AG04450 (cell line): ENCODE measurements around the gene ZDHHC4. TPM values are rescaled to one million over a fixed set of nuclear protein-coding genes. Genes with fewer than 3 reads are reported as not detected.

Source experiments
- CTCF ChIA-PET: fragments of 300-600, 350-600 bp; formaldehyde crosslinking; extraction: SDS; loops from one replicate; lab custom pipeline; 2022; ENCODE audit warnings: antibody characterized with exemption, inconsistent platforms; lab: Charles Lee
- POLR2A ChIA-PET: fragments of 350-600 bp; formaldehyde crosslinking; extraction: SDS; loops from one replicate; lab custom pipeline; 2021; ENCODE audit warnings: antibody characterized with exemption, inconsistent platforms; lab: Yijun Ruan, JAX
- DNase-seq: peaks from one replicate; pipeline ENCODE4 v3.0.0-alpha.2; 2011; ENCODE audit warnings: low read depth, low spot score
- H3K27ac ChIP-seq: one replicate; pipeline ENCODE4 v1.5.1; 2012; ENCODE audit warnings: low read depth, low read length, control low read depth
- H3K27me3 ChIP-seq: one replicate; pipeline ENCODE4 v1.6.0; 2012; ENCODE audit warnings: low read length; ENCODE audit not compliant: control insufficient read depth, insufficient read depth
- H3K4me3 ChIP-seq: 2 replicates; pipeline ENCODE4 v1.5.1; 2011; ENCODE audit warnings: mild to moderate bottlenecking, low read depth, low read length, control low read depth
- H3K9me3 ChIP-seq: 2 replicates; pipeline ENCODE4 v1.5.1; 2012; ENCODE audit warnings: low read length; ENCODE audit not compliant: control insufficient read depth, insufficient read depth
- polyA plus RNA-seq: library from polyadenylated mRNA; depleted of rRNA; stranded (reverse); fragments of >200 nt; gene quantifications from 2 replicates; pipeline ENCODE4 v1.2.3, GENCODE V29; 2011
- TF ChIP-seq, protein P1 (sequence below): IDR thresholded peaks from 2 replicates; pipeline ENCODE4 v1.5.1; 2011; ENCODE audit warnings: low read depth, low read length, control low read depth, inconsistent platforms

Gene ZDHHC4
- polyA plus RNA-seq, 1 experiment: 99.4 TPM

DNA sequence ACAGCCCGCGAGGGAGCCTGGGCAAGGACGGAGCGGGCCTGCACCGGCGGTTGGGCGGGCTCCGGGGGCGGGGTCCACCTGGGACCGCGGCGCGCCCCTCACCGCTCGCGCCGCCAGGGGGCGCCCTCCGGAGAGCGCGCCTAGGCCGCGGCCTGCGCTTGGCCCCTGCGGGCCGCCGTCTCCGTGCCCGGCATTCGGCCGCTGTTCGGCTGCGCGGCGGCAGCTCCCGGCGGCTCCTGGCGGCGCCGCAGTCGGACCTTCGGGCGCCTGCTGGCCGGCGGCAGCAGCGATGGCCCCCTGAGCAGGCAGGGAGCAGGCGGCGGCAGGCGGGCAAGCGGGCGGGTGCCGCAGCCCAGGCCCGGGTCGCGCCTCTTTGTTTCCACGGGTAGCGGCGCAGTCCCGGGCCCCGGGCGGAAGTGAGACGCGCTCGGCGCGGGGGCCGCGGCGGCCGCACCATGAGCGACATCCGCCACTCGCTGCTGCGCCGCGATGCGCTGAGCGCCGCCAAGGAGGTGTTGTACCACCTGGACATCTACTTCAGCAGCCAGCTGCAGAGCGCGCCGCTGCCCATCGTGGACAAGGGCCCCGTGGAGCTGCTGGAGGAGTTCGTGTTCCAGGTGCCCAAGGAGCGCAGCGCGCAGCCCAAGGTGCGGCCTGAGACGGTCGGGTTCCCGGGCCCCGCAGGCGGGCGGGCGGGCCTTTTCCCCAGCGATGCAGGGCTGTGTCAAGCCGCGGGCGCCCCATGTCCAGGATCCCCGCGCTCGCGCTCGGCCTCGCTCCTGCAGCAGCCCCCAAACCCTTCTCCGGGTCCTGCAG lies 12.8 kb downstream of the ZDHHC4 start, which contains the start of gene INTS15:
Gene INTS15, plus strand, starts transcription at position 193 of the 816 bp plus-strand sequence. Its CDS starts 263 bp downstream, at position 456.
- CTCF ChIA-PET: interaction anchor here (0.6 to 3.0 kb wide), 8 partner anchors 12 to 266 kb away, joined by 3 to 13 read pairs (median 4); partner anchors contain the start of gene ZDHHC4
- TF ChIP-seq, protein P1, sequence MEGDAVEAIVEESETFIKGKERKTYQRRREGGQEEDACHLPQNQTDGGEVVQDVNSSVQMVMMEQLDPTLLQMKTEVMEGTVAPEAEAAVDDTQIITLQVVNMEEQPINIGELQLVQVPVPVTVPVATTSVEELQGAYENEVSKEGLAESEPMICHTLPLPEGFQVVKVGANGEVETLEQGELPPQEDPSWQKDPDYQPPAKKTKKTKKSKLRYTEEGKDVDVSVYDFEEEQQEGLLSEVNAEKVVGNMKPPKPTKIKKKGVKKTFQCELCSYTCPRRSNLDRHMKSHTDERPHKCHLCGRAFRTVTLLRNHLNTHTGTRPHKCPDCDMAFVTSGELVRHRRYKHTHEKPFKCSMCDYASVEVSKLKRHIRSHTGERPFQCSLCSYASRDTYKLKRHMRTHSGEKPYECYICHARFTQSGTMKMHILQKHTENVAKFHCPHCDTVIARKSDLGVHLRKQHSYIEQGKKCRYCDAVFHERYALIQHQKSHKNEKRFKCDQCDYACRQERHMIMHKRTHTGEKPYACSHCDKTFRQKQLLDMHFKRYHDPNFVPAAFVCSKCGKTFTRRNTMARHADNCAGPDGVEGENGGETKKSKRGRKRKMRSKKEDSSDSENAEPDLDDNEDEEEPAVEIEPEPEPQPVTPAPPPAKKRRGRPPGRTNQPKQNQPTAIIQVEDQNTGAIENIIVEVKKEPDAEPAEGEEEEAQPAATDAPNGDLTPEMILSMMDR: peak; percentile 34

DNA sequence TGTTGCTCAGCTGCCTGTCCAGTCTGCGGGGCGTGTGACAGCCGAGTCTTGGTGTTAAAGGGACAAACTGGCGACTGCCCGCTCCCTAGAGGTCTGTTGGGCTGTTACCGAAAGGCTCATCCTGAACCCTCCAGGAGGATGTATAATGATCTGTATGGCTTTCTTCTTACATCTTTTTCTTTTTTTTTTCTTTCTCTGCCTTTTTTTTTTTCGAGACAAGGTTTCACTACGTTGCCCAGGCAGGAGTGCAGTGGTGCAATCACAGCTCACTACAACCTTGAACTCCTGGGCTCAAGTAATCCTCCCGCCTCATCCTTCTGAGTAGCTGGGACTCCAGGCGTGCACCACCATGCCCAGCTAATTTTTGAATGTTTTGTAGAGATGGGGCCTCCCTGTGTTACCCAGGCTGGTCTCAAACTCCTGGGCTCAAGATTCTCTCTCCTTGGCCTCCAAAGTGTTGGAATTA lies 13.4 kb downstream of the ZDHHC4 start:
- no peaks in the 10 kb centered on the region; the same call in 1 of the 2 replicates for H3K9me3 ChIP-seq
- CTCF ChIA-PET: interaction anchor here (0.7 to 3.0 kb wide), 4 partner anchors 13 to 127 kb away, joined by 3 to 13 read pairs (median 5); partner anchors contain the start of gene ZDHHC4
- peak overlapping the region; percentile 52 for H3K27ac ChIP-seq
- H3K27me3 ChIP-seq: no peaks in the 10 kb centered on the region
- no peak for DNase-seq
- H3K4me3 ChIP-seq: peak overlapping the region; percentile 95
- TF ChIP-seq, protein P1: no peak
- POLR2A ChIA-PET: interaction anchor here (0.7 to 1.6 kb wide), 3 partner anchors 13 to 1748 kb away, joined by 3 to 5 read pairs (median 5); partner anchors contain the start of gene ZNF316

More for the DNA sequence above, 12.8 kb downstream of the ZDHHC4 start, which contains the start of gene INTS15:
- Histone ChIP-seq H3K9me3 (no peaks in the 10 kb centered on the region; the same call in 1 of the 2 replicates), H3K27ac (peak within 1 kb of the TSS; percentile 52), H3K27me3 (no peaks in the 10 kb centered on the region), H3K4me3 (peak within 1 kb of the TSS; percentile 95)
- peak; percentile 39 for DNase-seq
- POLR2A ChIA-PET: interaction anchor here (1.2 to 1.6 kb wide), 2 partner anchors 12 to 47 kb away, joined by 5 read pairs; partner anchors contain the start of gene ZNF316

DNA sequence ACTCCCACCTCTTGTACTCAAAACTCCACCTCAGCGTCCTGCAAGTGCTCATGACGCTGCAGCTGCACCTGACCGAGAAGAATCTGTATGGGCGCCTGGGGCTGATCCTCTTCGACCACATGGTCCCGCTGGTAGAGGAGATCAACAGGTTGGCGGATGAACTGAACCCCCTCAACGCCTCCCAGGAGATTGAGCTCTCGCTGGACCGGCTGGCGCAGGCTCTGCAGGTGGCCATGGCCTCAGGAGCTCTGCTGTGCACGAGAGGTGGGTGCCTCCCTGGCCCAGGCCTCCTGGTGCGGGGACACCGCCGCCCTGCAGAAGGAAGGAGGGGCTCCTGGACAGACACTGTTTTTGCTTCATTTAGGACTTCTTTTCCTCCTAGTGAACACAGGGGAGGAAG lies 22.8 kb downstream of the ZDHHC4 start:
- ChIA-PET POLR2A (no interaction called here), CTCF (no interaction called here)
- TF ChIP-seq, protein P1: no peak

DNA sequence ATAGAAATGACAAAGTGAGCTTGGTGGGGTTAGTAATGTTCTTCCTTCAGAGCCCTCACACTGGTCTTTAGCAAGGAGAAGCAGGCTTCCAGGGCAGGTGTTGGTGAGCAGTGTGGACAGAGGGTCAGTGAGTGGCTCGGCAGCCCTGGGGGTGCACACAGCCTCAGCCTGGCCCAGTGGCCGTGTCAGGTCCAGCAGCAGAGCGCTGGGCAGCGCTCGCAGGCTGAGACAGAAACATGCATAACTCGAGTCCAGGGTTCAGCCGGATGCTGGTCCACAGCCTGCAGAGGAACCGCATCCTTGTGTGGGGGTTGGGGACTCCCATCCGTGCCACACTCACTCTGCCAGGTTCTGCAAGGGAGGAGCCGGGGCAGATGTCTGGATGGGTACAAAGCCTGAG lies 27.2 kb downstream of the ZDHHC4 start:
- DNase-seq: no peak
- Histone ChIP-seq H3K27me3 (no peaks in the 10 kb centered on the region), H3K9me3 (no peaks in the 10 kb centered on the region), H3K4me3 (no peak overlapping the region), H3K27ac (peak overlapping the region; percentile 11)
- POLR2A ChIA-PET: no interaction called here
- CTCF ChIA-PET: interaction anchor here (0.6 kb wide), 1 partner anchor 889 kb away, joined by 3 read pairs; no protein-coding TSS in a partner anchor
- TF ChIP-seq, protein P1: no peak

More for the DNA sequence above, 22.8 kb downstream of the ZDHHC4 start:
- no peaks in the 10 kb centered on the region for H3K9me3 ChIP-seq
- no peaks in the 10 kb centered on the region for H3K27me3 ChIP-seq
- H3K4me3 ChIP-seq: no peak overlapping the region
- no peak for DNase-seq
- no peak overlapping the region for H3K27ac ChIP-seq
